Stimulated activated CD8-positive, alpha-beta memory T cell treated with anti-CD3 and anti-CD28 coated beads, Interleukin-7, amount 100 ng/mL, for 4 hours (primary cell): ENCODE measurements around the gene RANBP1.

Experiments used
- DNase-seq, 2 donors: peaks; one replicate each; pipeline ENCODE4 v3.0.0-alpha.2; 2020; ENCODE audit warnings: low read depth in 2 of 2

Gene RANBP1

DNA sequence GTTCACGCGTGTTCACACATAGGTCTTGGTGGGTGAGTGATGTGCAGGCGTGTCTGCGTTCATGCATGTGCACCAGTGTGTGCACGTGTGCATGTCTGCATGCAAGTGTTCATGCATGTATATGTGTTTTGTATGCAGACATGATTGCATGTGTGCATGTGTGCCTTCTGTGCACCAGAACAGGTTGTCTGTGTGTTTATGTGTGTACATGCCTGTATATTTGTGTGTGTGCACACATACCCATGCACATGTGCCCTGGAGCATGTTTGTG is 20.6 kb downstream of the RANBP1 start:
- DNase-seq: no peak

- no peak for DNase-seq
Observed at GRCh38 chr22:20137113-20137512, 21.2 kb downstream of the RANBP1 start.

DNA sequence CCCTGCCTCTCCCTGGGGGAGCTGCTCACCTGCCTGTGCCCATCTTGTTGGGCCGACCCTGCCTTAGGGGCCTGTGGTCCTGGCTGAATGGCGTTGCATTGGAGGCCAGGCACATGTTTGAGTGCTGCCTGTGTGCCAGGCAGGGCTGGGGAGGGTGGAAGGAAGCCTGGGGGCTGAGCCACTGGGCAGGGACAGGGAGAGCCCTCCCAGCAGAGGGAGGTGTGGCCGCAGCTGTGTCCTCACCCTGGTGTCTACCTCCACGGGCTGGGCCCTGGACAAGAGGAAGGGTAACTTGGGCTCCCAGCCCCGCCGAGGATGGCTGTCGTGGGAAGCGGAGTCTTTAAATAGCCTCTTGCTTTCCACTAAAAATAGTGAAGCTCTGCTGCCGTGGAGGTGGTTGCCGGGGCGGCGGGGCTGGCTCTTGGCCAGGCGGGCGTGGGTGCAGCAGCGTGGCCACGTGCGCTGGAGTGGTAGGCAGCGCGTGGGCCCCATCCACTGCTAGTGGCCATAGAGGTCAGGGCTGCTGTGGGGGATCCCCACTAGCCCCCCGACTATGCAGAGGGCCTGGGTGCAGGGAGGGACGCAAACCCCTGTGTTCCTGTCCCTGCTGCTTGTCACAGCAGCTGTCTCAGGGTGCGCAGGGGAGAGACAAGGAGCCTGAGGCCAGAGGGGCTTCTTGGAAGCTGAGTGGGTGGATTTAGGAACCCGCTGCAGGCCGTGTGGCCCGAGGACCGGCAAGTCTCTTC is 21.9 kb downstream of the RANBP1 start:
- DNase-seq: no peak

DNA sequence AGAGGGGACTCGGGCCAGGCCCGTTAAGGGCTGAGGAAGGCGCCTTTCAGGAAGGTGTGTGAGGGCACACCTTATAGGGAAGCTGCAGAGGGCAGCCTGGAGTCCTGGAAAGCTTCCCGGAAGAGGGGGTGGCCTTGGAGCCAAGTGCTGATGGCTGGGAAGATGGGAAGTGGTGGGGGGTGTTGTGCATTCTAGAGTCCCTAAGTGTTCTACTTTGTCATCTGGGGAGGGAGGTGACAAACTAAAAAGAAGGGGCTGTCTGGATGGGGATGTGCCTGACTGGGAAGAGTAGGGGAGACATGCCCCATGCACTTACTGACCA is 22.5 kb downstream of the RANBP1 start:
- DNase-seq: no peak

DNA sequence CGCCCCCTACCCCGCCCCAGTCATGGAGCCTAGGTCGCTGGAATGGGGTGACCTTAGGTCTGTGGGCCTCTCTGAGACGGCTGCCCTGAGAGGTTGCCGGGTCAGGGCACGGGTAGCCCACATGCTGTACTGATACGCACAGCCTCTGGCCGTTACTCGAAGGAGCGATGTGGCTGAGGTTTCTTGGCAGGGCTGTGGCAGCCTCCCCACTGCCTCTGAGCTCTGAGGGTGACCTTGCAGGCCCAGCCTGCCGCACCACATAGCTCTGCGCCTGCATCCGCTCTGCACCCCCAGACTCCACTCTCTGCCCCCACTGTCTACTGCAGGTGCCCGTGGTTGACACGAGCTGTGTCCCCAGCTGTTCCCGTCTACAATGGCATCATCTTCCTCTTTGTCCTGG is 23.0 kb downstream of the RANBP1 start:
- DNase-seq: no peak

GRCh38 chr22:20139391-20140106 is 23.6 kb downstream of the RANBP1 start:
- no peak for DNase-seq

DNA sequence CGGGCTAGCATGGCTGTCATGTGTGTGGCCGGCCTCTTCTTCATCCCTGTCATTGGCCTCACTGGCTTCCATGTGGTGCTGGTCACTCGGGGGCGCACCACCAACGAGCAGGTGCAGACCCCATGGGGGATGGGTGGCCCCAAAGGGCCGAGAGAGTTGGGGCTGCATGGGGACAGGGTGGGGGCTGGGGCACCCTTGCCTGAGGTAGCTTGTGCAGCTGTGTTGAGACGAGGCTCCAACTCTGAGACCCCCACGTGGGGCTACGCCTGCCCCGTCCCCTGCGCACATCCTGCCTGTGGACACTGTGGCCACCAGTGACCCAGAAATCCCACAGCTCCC is 24.2 kb downstream of the RANBP1 start:
- DNase-seq: no peak

DNA sequence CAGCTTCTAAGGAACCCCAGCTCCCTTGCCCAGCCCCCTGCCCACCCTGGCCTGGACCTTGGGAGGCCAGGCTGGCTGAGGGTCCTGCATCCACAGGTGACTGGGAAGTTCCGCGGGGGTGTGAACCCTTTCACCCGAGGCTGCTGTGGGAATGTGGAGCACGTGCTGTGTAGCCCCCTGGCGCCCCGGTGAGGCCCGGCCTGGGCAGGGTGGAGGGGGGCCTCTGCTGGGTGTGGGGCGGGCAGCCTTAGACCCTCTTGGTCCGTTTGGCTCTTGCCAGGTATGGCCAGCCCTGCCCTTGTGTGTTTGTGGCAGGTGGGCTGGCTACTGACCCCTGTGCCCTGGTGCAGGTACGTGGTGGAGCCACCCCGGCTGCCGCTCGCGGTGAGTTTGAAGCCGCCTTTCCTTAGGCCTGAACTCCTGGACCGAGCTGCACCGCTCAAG is 24.6 kb downstream of the RANBP1 start:
- DNase-seq: no peak

DNA sequence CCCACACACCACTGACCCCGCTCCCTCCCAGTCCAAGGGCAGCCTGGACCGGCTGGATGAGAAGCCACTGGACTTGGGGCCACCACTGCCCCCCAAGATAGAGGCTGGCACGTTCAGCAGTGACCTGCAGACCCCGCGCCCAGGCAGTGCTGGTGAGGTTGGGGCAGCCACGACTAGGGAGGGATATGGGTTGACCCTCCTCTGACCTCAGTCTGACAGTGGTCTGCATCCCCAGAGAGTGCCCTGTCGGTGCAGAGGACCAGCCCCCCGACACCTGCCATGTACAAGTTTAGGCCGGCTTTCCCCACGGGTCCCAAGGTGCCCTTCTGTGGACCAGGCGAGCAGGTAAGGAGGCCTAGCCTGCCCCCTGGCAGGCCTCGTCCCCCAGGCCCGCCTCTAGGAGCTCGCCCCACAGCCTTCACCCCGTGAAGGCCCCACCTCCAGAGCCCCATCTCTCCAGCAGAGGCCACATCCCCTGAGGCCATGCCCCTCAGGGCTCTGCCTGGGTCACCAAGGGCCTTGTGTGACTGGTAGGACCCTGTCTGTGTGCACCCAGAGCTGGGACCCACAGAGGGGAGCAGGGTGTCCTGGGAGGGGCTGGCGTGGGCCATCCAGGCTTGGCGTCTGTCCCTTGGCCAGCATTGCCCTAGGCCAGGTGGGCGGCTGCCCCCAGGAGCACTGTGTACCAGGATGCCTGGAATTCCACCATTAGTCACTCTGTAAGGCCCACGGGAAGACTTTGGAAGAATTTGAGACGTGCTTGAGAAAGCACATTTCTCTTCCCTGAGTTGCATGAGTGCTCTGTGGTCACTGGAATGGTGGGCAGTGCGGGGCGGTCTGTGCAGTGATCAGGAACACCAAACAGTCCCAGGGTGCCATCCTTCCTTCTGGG is 25.5 kb downstream of the RANBP1 start:
- DNase-seq: no peak

DNA sequence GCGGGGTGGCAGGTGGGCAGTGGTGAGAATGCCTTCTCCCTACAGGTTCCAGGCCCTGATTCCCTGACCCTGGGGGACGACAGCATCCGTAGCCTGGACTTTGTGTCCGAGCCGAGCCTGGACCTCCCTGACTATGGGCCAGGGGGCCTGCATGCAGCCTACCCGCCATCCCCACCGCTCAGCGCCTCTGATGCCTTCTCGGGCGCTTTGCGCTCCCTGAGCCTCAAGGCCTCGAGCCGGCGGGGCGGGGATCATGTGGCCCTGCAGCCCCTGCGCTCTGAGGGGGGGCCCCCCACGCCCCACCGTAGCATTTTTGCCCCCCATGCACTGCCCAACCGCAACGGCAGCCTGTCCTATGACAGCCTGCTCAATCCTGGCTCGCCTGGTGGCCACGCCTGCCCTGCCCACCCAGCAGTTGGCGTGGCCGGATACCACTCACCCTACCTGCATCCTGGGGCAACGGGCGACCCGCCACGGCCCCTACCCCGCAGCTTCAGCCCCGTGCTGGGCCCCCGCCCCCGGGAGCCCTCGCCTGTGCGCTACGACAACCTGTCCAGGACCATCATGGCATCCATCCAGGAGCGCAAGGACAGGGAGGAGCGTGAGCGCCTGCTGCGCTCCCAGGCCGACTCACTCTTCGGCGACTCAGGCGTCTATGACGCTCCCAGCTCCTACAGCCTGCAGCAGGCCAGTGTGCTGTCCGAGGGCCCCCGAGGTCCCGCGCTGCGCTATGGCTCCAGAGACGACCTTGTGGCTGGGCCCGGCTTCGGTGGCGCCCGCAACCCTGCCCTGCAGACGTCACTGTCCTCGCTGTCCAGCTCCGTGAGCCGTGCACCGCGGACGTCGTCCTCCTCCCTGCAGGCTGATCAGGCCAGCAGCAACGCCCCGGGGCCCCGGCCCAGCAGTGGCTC is 27.1 kb downstream of the RANBP1 start:
- DNase-seq: no peak

DNA sequence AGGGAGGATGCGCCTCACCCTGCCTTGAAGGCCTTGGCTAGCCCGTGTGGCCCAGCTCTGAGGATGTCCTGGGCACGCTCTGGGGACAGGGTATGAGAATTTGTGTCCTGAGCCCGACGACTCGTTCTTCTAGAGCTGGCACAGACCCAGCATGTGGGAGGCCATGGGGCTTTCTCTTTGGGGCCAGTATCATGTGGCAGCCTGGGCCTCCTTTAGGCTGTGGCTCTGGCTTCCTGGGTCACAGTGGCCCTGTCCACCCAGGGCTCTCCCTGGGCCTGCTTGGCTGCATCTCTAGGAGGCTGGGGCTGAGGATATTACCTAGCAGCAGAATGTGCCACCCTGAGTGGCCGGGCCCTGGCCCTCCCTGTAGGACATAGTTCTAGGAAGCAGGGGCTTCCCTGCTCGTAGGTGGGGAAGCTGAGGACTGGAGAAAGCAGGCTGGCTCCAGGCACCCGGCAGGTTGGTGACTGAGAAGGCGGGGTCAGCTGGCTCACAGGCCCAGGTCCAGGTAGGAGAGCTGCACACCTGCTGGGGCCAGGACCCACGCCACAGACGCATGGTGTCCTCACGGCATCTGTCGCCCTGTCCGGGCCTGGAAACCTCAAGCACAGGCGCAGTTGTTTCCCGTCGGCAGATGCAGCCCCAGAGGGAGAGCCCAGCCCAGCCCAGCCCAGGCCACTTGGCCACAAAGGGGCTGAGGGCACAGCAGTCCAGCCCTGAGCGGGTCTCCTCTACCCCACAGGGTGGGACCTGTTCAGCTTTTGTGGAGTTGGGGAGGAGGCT is 28.2 kb downstream of the RANBP1 start:
- DNase-seq: no peak

DNA sequence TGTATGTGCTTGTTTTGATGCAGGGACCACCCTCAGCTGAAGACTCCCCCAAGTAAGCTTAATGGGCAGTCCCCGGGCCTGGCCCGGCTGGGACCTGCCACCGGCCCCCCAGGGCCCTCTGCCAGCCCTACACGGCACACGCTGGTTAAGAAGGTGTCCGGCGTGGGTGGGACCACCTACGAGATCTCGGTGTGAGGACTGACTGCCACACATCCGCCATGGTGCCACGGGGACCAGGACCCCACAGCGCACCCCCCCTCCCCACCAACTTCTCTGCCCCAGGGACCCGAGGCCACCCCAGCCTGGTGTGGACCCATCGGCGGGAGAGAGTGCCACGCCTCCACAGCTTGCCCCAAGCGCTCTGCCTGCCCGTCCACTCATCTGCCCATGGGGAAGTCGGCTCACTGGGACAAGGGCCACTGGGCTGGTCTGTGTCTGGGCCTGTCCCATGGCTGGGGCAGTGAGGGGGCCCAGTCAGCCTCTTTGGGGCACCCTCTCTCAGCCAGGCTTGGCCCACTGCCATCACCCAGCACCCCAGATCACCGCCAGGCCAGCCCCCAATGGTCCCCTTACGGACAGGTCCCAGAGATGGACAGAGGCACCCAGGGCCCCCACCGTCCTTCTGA is 29.4 kb downstream of the RANBP1 start:
- DNase-seq: no peak

DNA sequence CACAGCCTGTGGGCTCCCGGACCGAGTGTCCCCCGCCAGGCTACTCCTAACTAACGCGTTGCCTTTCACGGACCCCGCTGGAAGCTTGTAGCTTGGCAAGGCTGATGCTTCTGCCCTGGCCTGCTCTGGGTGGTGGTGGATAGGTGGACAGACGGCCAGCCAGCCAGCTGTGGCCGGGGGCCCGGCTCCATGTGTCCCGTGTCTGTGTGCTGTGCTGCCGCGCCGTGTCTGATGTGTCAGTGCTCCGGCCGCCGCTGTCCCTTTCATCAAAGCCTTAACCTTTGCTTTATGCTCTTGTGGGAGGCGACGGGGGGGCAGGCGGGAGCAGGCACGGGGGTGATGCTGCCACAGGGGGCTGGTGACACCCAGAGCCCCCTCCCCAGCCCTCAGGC is 29.9 kb downstream of the RANBP1 start:
- no peak for DNase-seq

DNA sequence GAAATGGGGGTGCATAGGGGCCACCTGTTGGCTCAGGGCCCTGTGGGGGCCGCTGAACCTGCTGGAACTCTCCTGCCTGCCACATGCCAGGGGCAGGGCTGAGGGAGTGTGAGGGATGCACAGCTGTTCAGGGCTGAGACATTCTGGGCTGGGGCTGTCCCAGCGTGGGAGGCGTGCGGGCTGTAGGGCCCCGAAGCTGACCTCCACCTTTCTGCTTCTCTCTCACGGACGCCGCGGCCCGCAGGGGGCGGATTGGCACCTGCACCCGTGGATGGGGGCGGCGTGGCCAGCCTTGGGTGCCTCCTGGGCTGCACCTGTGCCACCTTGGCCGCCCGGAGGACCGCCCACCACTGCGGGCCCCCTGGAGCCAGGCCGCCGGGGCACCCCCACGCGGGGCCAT is 30.9 kb downstream of the RANBP1 start:
- DNase-seq: no peak

DNA sequence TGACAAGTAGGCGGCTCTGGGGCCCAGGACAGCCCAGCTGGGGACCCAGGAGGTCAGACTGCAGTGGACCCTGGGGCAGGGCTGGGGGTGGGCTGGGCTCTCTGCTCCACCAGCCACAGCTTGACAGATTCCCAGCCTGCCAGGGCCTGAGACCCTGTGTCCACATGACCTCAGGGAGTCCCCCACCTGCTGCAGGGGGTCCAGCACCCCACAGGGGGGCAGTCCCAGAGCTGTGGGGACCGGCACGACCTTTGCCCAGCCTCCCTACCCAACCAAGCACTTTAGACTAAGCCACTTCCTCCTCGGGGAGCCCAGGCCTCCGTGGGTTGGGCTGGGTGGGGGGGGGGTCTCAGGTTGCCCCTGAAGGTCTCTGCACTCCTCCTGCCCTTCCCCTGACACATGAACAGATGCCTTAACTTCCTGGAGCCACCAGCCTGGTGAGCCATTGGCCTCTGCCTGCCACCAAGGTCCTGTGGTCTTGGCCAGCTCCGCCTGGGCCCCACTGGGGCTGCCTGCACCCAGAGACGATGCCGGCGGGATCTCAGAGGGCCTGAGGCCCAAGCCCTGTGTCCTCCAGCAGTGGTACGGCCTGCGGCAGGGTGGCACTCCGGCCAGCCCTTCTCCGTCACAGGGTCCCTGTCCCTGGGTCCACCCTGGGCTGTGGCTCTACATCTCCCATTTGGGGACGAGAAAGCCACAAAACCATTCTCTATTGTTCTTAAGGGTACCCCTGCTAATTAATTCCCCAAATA is 31.5 kb downstream of the RANBP1 start:
- DNase-seq: no peak

- no peak for DNase-seq
Observed at GRCh38 chr22:20148414-20148813, 32.5 kb downstream of the RANBP1 start.

- DNase-seq: no peak
Observed at GRCh38 chr22:20149257-20150250, 33.6 kb downstream of the RANBP1 start.

DNA sequence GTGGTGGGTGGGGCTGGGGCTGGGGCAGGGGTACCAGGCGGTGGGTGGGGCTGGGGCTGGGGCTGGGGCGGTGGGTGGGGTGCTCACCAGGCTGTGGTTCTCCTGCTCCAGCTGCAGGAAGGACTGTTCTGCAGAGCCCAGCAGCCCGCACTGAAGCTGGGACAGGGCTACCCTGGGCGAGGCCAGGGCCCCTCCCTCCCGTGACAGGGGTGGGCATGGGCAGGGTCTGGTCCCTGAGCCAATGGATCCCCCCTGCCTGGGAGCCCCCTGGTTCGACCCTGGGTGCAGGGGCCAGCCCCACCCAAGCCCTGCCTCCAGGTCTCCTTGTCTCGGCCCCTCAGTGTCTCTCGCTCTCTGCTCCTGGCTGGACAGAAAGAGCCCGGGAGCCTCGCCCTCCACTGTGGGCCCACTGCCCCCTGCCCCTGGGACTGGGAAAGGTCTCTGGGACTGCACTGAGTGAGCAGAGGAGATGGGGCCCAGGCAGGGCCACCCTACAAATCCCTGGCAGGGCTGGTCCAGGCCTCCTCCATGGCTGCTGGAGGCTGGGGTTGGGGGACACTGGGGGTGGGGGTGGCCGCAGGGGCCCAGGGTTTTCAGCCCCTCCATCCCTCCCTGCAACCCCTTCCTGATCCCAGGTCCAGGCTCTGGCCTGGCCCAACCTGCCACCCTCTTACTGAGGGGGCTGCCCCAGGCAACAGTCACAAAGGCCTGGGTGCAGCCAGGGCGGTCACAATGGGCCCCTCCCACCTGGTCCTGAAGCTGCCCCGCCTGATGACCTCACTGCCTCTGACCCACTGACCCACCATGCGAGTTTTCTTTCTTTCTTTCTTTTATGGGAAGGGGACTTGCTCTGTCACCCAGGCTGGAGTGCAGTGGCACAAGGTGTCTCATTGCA is 34.7 kb downstream of the RANBP1 start, which contains the start of gene CCDC188:
Gene CCDC188 (minus strand): TSS at position 675 of the 895 bp plus-strand sequence. CDS start 69 bp downstream, at position 606.
- DNase-seq: no peak
